ENCODE measurements around the gene C8G. TPM values are rescaled to one million over a fixed set of nuclear protein-coding genes. Genes with fewer than 3 reads are reported as not detected.

The C8G gene
- total and polyA plus RNA-seq, 9 of the 15 experiments (the other 6 are each of a cell fraction or from before 2014, with no cell fraction given) = 0.35 to 5.9 (median 2.7) TPM; not detected in 2

- TF ChIP-seq, protein P1, sequence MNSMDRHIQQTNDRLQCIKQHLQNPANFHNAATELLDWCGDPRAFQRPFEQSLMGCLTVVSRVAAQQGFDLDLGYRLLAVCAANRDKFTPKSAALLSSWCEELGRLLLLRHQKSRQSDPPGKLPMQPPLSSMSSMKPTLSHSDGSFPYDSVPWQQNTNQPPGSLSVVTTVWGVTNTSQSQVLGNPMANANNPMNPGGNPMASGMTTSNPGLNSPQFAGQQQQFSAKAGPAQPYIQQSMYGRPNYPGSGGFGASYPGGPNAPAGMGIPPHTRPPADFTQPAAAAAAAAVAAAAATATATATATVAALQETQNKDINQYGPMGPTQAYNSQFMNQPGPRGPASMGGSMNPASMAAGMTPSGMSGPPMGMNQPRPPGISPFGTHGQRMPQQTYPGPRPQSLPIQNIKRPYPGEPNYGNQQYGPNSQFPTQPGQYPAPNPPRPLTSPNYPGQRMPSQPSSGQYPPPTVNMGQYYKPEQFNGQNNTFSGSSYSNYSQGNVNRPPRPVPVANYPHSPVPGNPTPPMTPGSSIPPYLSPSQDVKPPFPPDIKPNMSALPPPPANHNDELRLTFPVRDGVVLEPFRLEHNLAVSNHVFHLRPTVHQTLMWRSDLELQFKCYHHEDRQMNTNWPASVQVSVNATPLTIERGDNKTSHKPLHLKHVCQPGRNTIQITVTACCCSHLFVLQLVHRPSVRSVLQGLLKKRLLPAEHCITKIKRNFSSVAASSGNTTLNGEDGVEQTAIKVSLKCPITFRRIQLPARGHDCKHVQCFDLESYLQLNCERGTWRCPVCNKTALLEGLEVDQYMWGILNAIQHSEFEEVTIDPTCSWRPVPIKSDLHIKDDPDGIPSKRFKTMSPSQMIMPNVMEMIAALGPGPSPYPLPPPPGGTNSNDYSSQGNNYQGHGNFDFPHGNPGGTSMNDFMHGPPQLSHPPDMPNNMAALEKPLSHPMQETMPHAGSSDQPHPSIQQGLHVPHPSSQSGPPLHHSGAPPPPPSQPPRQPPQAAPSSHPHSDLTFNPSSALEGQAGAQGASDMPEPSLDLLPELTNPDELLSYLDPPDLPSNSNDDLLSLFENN (IDR thresholded peaks at IDR 0.05; ENCODE audit: low read depth in 2 of 2, low read length in 2 of 2) = no peak
- TF ChIP-seq, protein P2, sequence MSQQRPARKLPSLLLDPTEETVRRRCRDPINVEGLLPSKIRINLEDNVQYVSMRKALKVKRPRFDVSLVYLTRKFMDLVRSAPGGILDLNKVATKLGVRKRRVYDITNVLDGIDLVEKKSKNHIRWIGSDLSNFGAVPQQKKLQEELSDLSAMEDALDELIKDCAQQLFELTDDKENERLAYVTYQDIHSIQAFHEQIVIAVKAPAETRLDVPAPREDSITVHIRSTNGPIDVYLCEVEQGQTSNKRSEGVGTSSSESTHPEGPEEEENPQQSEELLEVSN (IDR thresholded peaks at IDR 0.05; ENCODE audit: borderline replicate concordance in 1 of 2, extremely low read depth in 1 of 2, insufficient read depth in 1 of 2, insufficient read length in 1 of 2, low read depth in 1 of 2, low read length in 1 of 2, poor library complexity in 1 of 2, severe bottlenecking in 1 of 2) = peak; percentile 85 to 98
- TF ChIP-seq, protein P3, sequence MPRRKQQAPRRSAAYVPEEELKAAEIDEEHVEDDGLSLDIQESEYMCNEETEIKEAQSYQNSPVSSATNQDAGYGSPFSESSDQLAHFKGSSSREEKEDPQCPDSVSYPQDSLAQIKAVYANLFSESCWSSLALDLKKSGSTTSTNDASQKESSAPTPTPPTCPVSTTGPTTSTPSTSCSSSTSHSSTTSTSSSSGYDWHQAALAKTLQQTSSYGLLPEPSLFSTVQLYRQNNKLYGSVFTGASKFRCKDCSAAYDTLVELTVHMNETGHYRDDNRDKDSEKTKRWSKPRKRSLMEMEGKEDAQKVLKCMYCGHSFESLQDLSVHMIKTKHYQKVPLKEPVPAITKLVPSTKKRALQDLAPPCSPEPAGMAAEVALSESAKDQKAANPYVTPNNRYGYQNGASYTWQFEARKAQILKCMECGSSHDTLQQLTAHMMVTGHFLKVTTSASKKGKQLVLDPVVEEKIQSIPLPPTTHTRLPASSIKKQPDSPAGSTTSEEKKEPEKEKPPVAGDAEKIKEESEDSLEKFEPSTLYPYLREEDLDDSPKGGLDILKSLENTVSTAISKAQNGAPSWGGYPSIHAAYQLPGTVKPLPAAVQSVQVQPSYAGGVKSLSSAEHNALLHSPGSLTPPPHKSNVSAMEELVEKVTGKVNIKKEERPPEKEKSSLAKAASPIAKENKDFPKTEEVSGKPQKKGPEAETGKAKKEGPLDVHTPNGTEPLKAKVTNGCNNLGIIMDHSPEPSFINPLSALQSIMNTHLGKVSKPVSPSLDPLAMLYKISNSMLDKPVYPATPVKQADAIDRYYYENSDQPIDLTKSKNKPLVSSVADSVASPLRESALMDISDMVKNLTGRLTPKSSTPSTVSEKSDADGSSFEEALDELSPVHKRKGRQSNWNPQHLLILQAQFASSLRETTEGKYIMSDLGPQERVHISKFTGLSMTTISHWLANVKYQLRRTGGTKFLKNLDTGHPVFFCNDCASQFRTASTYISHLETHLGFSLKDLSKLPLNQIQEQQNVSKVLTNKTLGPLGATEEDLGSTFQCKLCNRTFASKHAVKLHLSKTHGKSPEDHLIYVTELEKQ (CRISPR knock-in tag; IDR thresholded peaks at IDR 0.05) = no peak
- TF ChIP-seq SREBF2 (CRISPR knock-in tag; IDR thresholded peaks at IDR 0.05) (no peak), TEAD4 (IDR thresholded peaks at IDR 0.05; ENCODE audit: low read length) (no peak), TEAD4 (CRISPR knock-in tag; IDR thresholded peaks at IDR 0.05; ENCODE audit: borderline replicate concordance) (0 out of 2 replicates have a peak, but pooled peaks have one; percentile 61), JUN (IDR thresholded peaks at IDR 0.05; ENCODE audit: borderline replicate concordance, low read depth, low read length) (no peak; the same call in 1 of the 2 replicates), JUN (CRISPR knock-in tag; IDR thresholded peaks at IDR 0.05; ENCODE audit: borderline replicate concordance) (peak; percentile 69; the same call in 1 of the 2 replicates), MBD2 (IDR thresholded peaks at IDR 0.05; ENCODE audit: borderline replicate concordance, low read depth) (peak; percentile 48; the same call in 1 of the 2 replicates), TEAD1 (CRISPR knock-in tag; IDR thresholded peaks at IDR 0.05) (peak in 1 of 2 experiments; percentile 67; a peak in 1 of 4 replicates), GMEB1 (CRISPR knock-in tag; IDR thresholded peaks at IDR 0.05) (peak; percentile 50), TCF3 (CRISPR knock-in tag; IDR thresholded peaks at IDR 0.05) (no peak), NELFE (IDR thresholded peaks at IDR 0.05; ENCODE audit: insufficient read depth, insufficient read length) (no peak), FOXK2 (conservative IDR thresholded peaks at IDR 0.05 in 1 of 2, IDR thresholded peaks at IDR 0.05 in 1 of 2; ENCODE audit: low read depth in 2 of 2) (no peak), NFATC3 (IDR thresholded peaks at IDR 0.05) (no peak)
Measured at GRCh38 chr9:136991993-136992818, 47.2 kb downstream of the C8G start, which contains the start of gene PAXX (continued).
